H9 (cell line): ENCODE results near the gene TIAM2. TPM values are rescaled to one million over a fixed set of nuclear protein-coding genes. Genes with fewer than 3 reads are reported as not detected.
A peak's percentile ranks its signal among the peaks of the same experiment; 100 is the strongest.

Source experiments
- DNase-seq: peaks from one replicate; pipeline ENCODE4 v3.0.0-alpha.2; 2017
- H2AFZ ChIP-seq: one replicate; pipeline ENCODE4 v1.6.1; 2013; ENCODE audit warnings: mild to moderate bottlenecking, low read length, control low read depth, moderate library complexity
- H2AK5ac ChIP-seq: 2 replicates; pipeline ENCODE4 v1.6.1; 2013; ENCODE audit warnings: low read length, control low read depth, mixed read lengths; ENCODE audit not compliant: insufficient read length
- H2BK120ac ChIP-seq: one replicate; pipeline ENCODE4 v1.6.1; 2013; ENCODE audit warnings: low read depth, mild to moderate bottlenecking, low read length, control low read depth, inconsistent platforms; ENCODE audit not compliant: poor library complexity, severe bottlenecking
- H2BK12ac ChIP-seq: 2 replicates; pipeline ENCODE4 v1.6.1; 2013; ENCODE audit warnings: low read length, control low read depth, mixed read lengths, low read depth; ENCODE audit not compliant: insufficient read length
- H2BK15ac ChIP-seq: 2 replicates; pipeline ENCODE4 v1.6.1; 2013; ENCODE audit warnings: low read depth, low read length, control low read depth
- H2BK20ac ChIP-seq: one replicate; pipeline ENCODE4 v1.6.1; 2013; ENCODE audit warnings: low read depth, mild to moderate bottlenecking, low read length, control low read depth, inconsistent platforms; ENCODE audit not compliant: poor library complexity, severe bottlenecking
- H2BK5ac ChIP-seq: 2 replicates; pipeline ENCODE4 v1.6.1; 2013; ENCODE audit warnings: low read length, control low read depth, mixed read lengths; ENCODE audit not compliant: insufficient read length
- H3K14ac ChIP-seq: 2 replicates; pipeline ENCODE4 v1.6.1; 2013; ENCODE audit warnings: low read length, control low read depth; ENCODE audit not compliant: insufficient read depth
- H3K18ac ChIP-seq: 2 replicates; pipeline ENCODE4 v1.6.1; 2013; ENCODE audit warnings: low read depth, mild to moderate bottlenecking, mixed read lengths, low read length, control low read depth; ENCODE audit not compliant: insufficient read length
- H3K23ac ChIP-seq: 2 replicates; pipeline ENCODE4 v1.6.1; 2013; ENCODE audit warnings: low read length, control low read depth, mixed read lengths, low read depth; ENCODE audit not compliant: insufficient read length
- H3K23me2 ChIP-seq: 2 replicates; pipeline ENCODE4 v1.6.1; 2013; ENCODE audit warnings: low read depth, mild to moderate bottlenecking, mixed read lengths, low read length, control low read depth; ENCODE audit not compliant: insufficient read length, poor library complexity, severe bottlenecking
- H3K27ac ChIP-seq: 2 replicates; pipeline ENCODE4 v1.5.1; 2013; ENCODE audit warnings: low read length, control low read depth, mixed read lengths, low read depth; ENCODE audit not compliant: insufficient read length
- H3K27me3 ChIP-seq: 2 replicates; pipeline ENCODE4 v1.6.1; 2013; ENCODE audit warnings: low read length, control low read depth, inconsistent platforms; ENCODE audit not compliant: insufficient read depth
- H3K4ac ChIP-seq: 2 replicates; pipeline ENCODE4 v1.6.1; 2013; ENCODE audit warnings: low read depth, mild to moderate bottlenecking, control low read depth, inconsistent platforms, low read length, moderate library complexity
- H3K4me1 ChIP-seq: 2 replicates; pipeline ENCODE4 v1.6.1; 2013; ENCODE audit warnings: low read length, control low read depth, inconsistent platforms; ENCODE audit not compliant: insufficient read depth
- H3K4me2 ChIP-seq: 2 replicates; pipeline ENCODE4 v1.6.1; 2013; ENCODE audit warnings: low read length, control low read depth, mixed read lengths; ENCODE audit not compliant: insufficient read length, insufficient read depth
- H3K56ac ChIP-seq: 2 replicates; pipeline ENCODE4 v1.6.1; 2013; ENCODE audit warnings: low read depth, mild to moderate bottlenecking, mixed read lengths, low read length, control low read depth; ENCODE audit not compliant: insufficient read length
- H3K79me1 ChIP-seq: 2 replicates; pipeline ENCODE4 v1.6.1; 2013; ENCODE audit warnings: low read depth, mild to moderate bottlenecking, moderate library complexity, low read length, control low read depth, inconsistent platforms; ENCODE audit not compliant: insufficient read depth, poor library complexity, severe bottlenecking
- H3K79me2 ChIP-seq: 2 replicates; pipeline ENCODE4 v1.6.1; 2013; ENCODE audit warnings: low read length, control low read depth, inconsistent platforms; ENCODE audit not compliant: insufficient read depth
- H3K9ac ChIP-seq: 2 replicates; pipeline ENCODE4 v1.6.1; 2013; ENCODE audit warnings: low read length, control low read depth, mixed read lengths; ENCODE audit not compliant: insufficient read length; ENCODE audit errors: extremely low read depth
- H3K9me3 ChIP-seq: one replicate; pipeline ENCODE4 v1.6.1; 2013; ENCODE audit warnings: low read depth, low read length, inconsistent platforms; ENCODE audit not compliant: control insufficient read depth
- H3T11ph ChIP-seq: one replicate; pipeline ENCODE4 v1.6.1; 2013; ENCODE audit warnings: mild to moderate bottlenecking, low read length, control low read depth, inconsistent platforms
- H4K20me1 ChIP-seq: one replicate; pipeline ENCODE4 v1.6.1; 2013; ENCODE audit not compliant: control insufficient read depth, insufficient read length, insufficient read depth
- H4K5ac ChIP-seq: 2 replicates; pipeline ENCODE4 v1.6.1; 2013; ENCODE audit warnings: low read depth, mild to moderate bottlenecking, mixed read lengths, low read length, control low read depth; ENCODE audit not compliant: insufficient read length
- H4K8ac ChIP-seq: replicated peaks from 2 replicates; pipeline ENCODE4 v1.6.1; 2013; ENCODE audit warnings: low read length, control low read depth, mixed read lengths, low read depth; ENCODE audit not compliant: insufficient read length
- H4K91ac ChIP-seq: 2 replicates; pipeline ENCODE4 v1.6.1; 2013; ENCODE audit warnings: low read depth, mild to moderate bottlenecking, moderate library complexity, mixed read lengths, low read length, control low read depth; ENCODE audit not compliant: insufficient read length
- H3K27ac Mint-ChIP-seq, 3 experiments: 2 replicates in 2 of 3; 3 replicates in 1 of 3; pipeline ENCODE4 v1.8.0; 2020 to 2021; ENCODE audit warnings: mixed read lengths in 3 of 3, mild to moderate bottlenecking in 1 of 3, moderate library complexity in 1 of 3
- H3K27me3 Mint-ChIP-seq: 2 replicates; pipeline ENCODE4 v1.8.0; 2021; ENCODE audit warnings: low read depth, mild to moderate bottlenecking, moderate library complexity, mixed read lengths
- H3K36me3 Mint-ChIP-seq, 3 experiments: 2 replicates in 2 of 3; 3 replicates in 1 of 3; pipeline ENCODE4 v1.8.0; 2020 to 2021; ENCODE audit warnings: low read depth in 3 of 3, mixed read lengths in 3 of 3; ENCODE audit not compliant: insufficient read depth in 1 of 3
- H3K4me1 Mint-ChIP-seq, 2 experiments: 2 replicates each; pipeline ENCODE4 v1.8.0; 2020; ENCODE audit warnings: mixed read lengths in 2 of 2
- H3K4me3 Mint-ChIP-seq, 2 experiments: 2 replicates in 1 of 2; 3 replicates in 1 of 2; pipeline ENCODE4 v1.8.0; 2020 to 2021; ENCODE audit warnings: mild to moderate bottlenecking in 2 of 2, mixed read lengths in 2 of 2, moderate library complexity in 1 of 2
- H3K9me3 Mint-ChIP-seq, 2 experiments: 2 replicates in 1 of 2; 3 replicates in 1 of 2; pipeline ENCODE4 v1.8.0; 2020; ENCODE audit warnings: mild to moderate bottlenecking in 2 of 2, mixed read lengths in 2 of 2, moderate library complexity in 1 of 2
- CTCF ChIP-seq: fragments of 200-600 bp; sonication (generic); conservative IDR thresholded peaks from 3 replicates; pipeline ENCODE4 v1.8.0; 2021; ENCODE audit warnings: antibody characterized with exemption, mild to moderate bottlenecking
- WGBS: extraction: QIAGEN DNeasy Blood & Tissue Kit; methylation state at CpG from one replicate; pipeline ENCODE4 v1.1.7; 2013; ENCODE audit warnings: missing lambda C conversion rate, low lambda C conversion rate, mixed read lengths; ENCODE audit not compliant: insufficient read length; ENCODE audit errors: extremely low coverage; 5-methylcytosine and 5-hydroxymethylcytosine counted together
- total RNA-seq: library from RNA; stranded (reverse); gene quantifications from 2 replicates; pipeline ENCODE4 v1.2.1, GENCODE V29; 2021

Gene TIAM2
- total RNA-seq, 1 experiment from 2014 or later = 6.3 TPM

GRCh38 chr6:155152211-155153076, 157.3 kb downstream of the TIAM2 start:
- H4K5ac ChIP-seq = no peak overlapping the region
- no peak overlapping the region for H3K4me3 Mint-ChIP-seq
- H3K56ac ChIP-seq = no peak overlapping the region
- no peak overlapping the region for H3K23ac ChIP-seq
- H2BK12ac ChIP-seq = no peak overlapping the region
- no peaks in the 10 kb centered on the region for H3K9me3 ChIP-seq
- no peaks in the 10 kb centered on the region for H3K79me2 ChIP-seq
- no peak overlapping the region for H3K4ac ChIP-seq
- no CpG with 5 or more reads among the region's 11 CpGs for WGBS
- H3K27me3 ChIP-seq = no peaks in the 10 kb centered on the region
- H4K8ac ChIP-seq = no peak overlapping the region
- DNase-seq = peak; percentile 87
- no peak overlapping the region for H3K4me2 ChIP-seq
- H3K4me1 Mint-ChIP-seq = peaks cover 45 to 52% of the 10 kb centered on the region in 2 experiments
- H2BK15ac ChIP-seq = no peak overlapping the region
- no peaks in the 10 kb centered on the region for H3K23me2 ChIP-seq
- H3K4me1 ChIP-seq = peaks cover 6% of the 10 kb centered on the region; the same call in 1 of the 2 replicates
- H2BK5ac ChIP-seq = no peak overlapping the region
- no peaks in the 10 kb centered on the region for H3K27me3 Mint-ChIP-seq
- H3K27ac ChIP-seq = no peak overlapping the region
- peak overlapping the region in 2 of 3 experiments; percentile 3 to 64; a peak in 3 of 7 replicates for H3K27ac Mint-ChIP-seq
- no peak overlapping the region for H2AK5ac ChIP-seq
- H2BK20ac ChIP-seq = no peak overlapping the region
- no peak overlapping the region for H3K9ac ChIP-seq
- H3K36me3 Mint-ChIP-seq = peaks cover 2 to 12% (median 2%) of the 10 kb centered on the region in 3 experiments; a peak in 6 of 7 replicates
- peak; percentile 80 for TF ChIP-seq CTCF
- no peaks in the 10 kb centered on the region for H3K9me3 Mint-ChIP-seq
- H3K79me1 ChIP-seq = no peaks in the 10 kb centered on the region
- no peak overlapping the region for H2BK120ac ChIP-seq
- no peak overlapping the region for H3K18ac ChIP-seq
- H3T11ph ChIP-seq = no peak overlapping the region
- H4K91ac ChIP-seq = no peak overlapping the region
- no peak overlapping the region for H2AFZ ChIP-seq
- H4K20me1 ChIP-seq = peaks cover 3% of the 10 kb centered on the region
- H3K14ac ChIP-seq = no peak overlapping the region
